ENCODE data around the gene PARD3B. TPM values are rescaled to one million over a fixed set of nuclear protein-coding genes. Genes with fewer than 3 reads are reported as not detected.

Gene PARD3B
- total and polyA plus RNA-seq, 8 donors, result 1.8 to 42.6 (median 15.1) TPM

GRCh38 chr2:205076405-205076804, 531.1 kb downstream of the PARD3B start:
- no peak overlapping the region for H3K27ac ChIP-seq
- 89 to 100% (median 98%) methylated on average over 3 of the region's 3 CpGs for WGBS, 5 donors
- no peaks in the 10 kb centered on the region for H3K4me1 ChIP-seq
- H3K4me3 ChIP-seq, result no peak overlapping the region
- H3K9me3 ChIP-seq, result no peaks in the 10 kb centered on the region
- no peaks in the 10 kb centered on the region for H3K36me3 ChIP-seq
- DNase-seq, result no peak
- TF ChIP-seq CTCF (IDR thresholded peaks at IDR 0.05) (no peak), POLR2A (IDR thresholded peaks at IDR 0.05) (no peak), EP300 (IDR thresholded peaks at IDR 0.05) (no peak), POLR2AphosphoS5 (IDR thresholded peaks at IDR 0.05) (no peak)
- intact Hi-C loops (cut with DNase I; ENCODE audit: low total_unique reads), result no loop called here
- H3K27me3 ChIP-seq, result no peaks in the 10 kb centered on the region

- WGBS, 5 donors, result 71 to 82% (median 77%) methylated on average over 3 of the region's 3 CpGs
Observed at GRCh38 chr2:205077159-205077558, 531.9 kb downstream of the PARD3B start.

GRCh38 chr2:205078762-205079161, 533.5 kb downstream of the PARD3B start:
- 93 to 97% (median 94%) methylated on average over 6 of the region's 6 CpGs for WGBS, 5 donors

More at GRCh38 chr2:205077159-205077558, 531.9 kb downstream of the PARD3B start:
- DNase-seq, result no peak
- no peak overlapping the region for H3K4me3 ChIP-seq
- H3K27ac ChIP-seq, result no peak overlapping the region
- H3K27me3 ChIP-seq, result no peaks in the 10 kb centered on the region
- no peaks in the 10 kb centered on the region for H3K36me3 ChIP-seq
- no peaks in the 10 kb centered on the region for H3K4me1 ChIP-seq
- intact Hi-C loops (cut with DNase I; ENCODE audit: low total_unique reads), result no loop called here
- no peaks in the 10 kb centered on the region for H3K9me3 ChIP-seq
- no peak for TF ChIP-seq EP300 (IDR thresholded peaks at IDR 0.05)
- TF ChIP-seq CTCF (IDR thresholded peaks at IDR 0.05), result no peak
- no peak for TF ChIP-seq POLR2AphosphoS5 (IDR thresholded peaks at IDR 0.05)
- TF ChIP-seq POLR2A (IDR thresholded peaks at IDR 0.05), result no peak

GRCh38 chr2:205079173-205079572, 533.9 kb downstream of the PARD3B start:
- H3K27me3 ChIP-seq, result no peaks in the 10 kb centered on the region
- H3K4me1 ChIP-seq, result no peaks in the 10 kb centered on the region
- DNase-seq, result no peak
- TF ChIP-seq CTCF (IDR thresholded peaks at IDR 0.05) (no peak), POLR2A (IDR thresholded peaks at IDR 0.05) (no peak), EP300 (IDR thresholded peaks at IDR 0.05) (no peak)
- intact Hi-C loops (cut with DNase I; ENCODE audit: low total_unique reads), result no loop called here
- H3K9me3 ChIP-seq, result no peaks in the 10 kb centered on the region
- no peaks in the 10 kb centered on the region for H3K36me3 ChIP-seq
- H3K4me3 ChIP-seq, result no peak overlapping the region
- 75 to 91% (median 86%) methylated on average over 3 of the region's 3 CpGs for WGBS, 5 donors
- H3K27ac ChIP-seq, result no peak overlapping the region

More at GRCh38 chr2:205078762-205079161, 533.5 kb downstream of the PARD3B start:
- no peaks in the 10 kb centered on the region for H3K27me3 ChIP-seq
- no peak overlapping the region for H3K27ac ChIP-seq
- no peak for TF ChIP-seq POLR2A (IDR thresholded peaks at IDR 0.05)
- no peak for TF ChIP-seq EP300 (IDR thresholded peaks at IDR 0.05)
- no peak for TF ChIP-seq CTCF (IDR thresholded peaks at IDR 0.05)
- no peak for TF ChIP-seq POLR2AphosphoS5 (IDR thresholded peaks at IDR 0.05)
- DNase-seq, result no peak
- no peaks in the 10 kb centered on the region for H3K9me3 ChIP-seq
- no peaks in the 10 kb centered on the region for H3K36me3 ChIP-seq
- intact Hi-C loops (cut with DNase I; ENCODE audit: low total_unique reads), result no loop called here
- no peaks in the 10 kb centered on the region for H3K4me1 ChIP-seq
- no peak overlapping the region for H3K4me3 ChIP-seq

Data from stomach (tissue), 9 donors.